ENCODE measurements around the gene UVSSA. TPM values are rescaled to one million over a fixed set of nuclear protein-coding genes. Genes with fewer than 3 reads are reported as not detected.

UVSSA gene
- total RNA-seq, 1 donor from 2014 or later, result 22.8 TPM

- DNase-seq (ENCODE audit: low read depth, low spot score), result no peak
- H3K27ac Mint-ChIP-seq (ENCODE audit: unreplicated experiment), result no peak overlapping the region
- H3K4me1 Mint-ChIP-seq, result no peaks in the 10 kb centered on the region
- TF ChIP-seq CTCF (conservative IDR thresholded peaks at IDR 0.05), result no peak
- no peak overlapping the region for H3K4me3 Mint-ChIP-seq
- H3K27me3 Mint-ChIP-seq (ENCODE audit: low read depth), result no peaks in the 10 kb centered on the region
- H3K36me3 Mint-ChIP-seq (ENCODE audit: low read depth), result no peaks in the 10 kb centered on the region
- H3K9me3 Mint-ChIP-seq, result no peaks in the 10 kb centered on the region
Measured at GRCh38 chr4:1362046-1362445, 15.0 kb downstream of the UVSSA start.

GRCh38 chr4:1362521-1362920, 15.5 kb downstream of the UVSSA start:
- Mint-ChIP-seq H3K36me3 (ENCODE audit: low read depth) (no peaks in the 10 kb centered on the region), H3K27ac (ENCODE audit: unreplicated experiment) (no peak overlapping the region), H3K27me3 (ENCODE audit: low read depth) (no peaks in the 10 kb centered on the region), H3K4me1 (no peaks in the 10 kb centered on the region), H3K4me3 (no peak overlapping the region), H3K9me3 (no peaks in the 10 kb centered on the region)
- TF ChIP-seq CTCF (conservative IDR thresholded peaks at IDR 0.05), result no peak
- DNase-seq (ENCODE audit: low read depth, low spot score), result no peak

- H3K36me3 Mint-ChIP-seq (ENCODE audit: low read depth), result no peaks in the 10 kb centered on the region
Measured at GRCh38 chr4:1363513-1363912, 16.5 kb downstream of the UVSSA start.

GRCh38 chr4:1364217-1364616, 17.2 kb downstream of the UVSSA start:
- Mint-ChIP-seq H3K36me3 (ENCODE audit: low read depth) (no peaks in the 10 kb centered on the region), H3K4me1 (peaks cover under 1% of the 10 kb centered on the region), H3K27ac (ENCODE audit: unreplicated experiment) (no peak overlapping the region), H3K9me3 (no peaks in the 10 kb centered on the region), H3K4me3 (no peak overlapping the region), H3K27me3 (ENCODE audit: low read depth) (no peaks in the 10 kb centered on the region)
- no peak for DNase-seq (ENCODE audit: low read depth, low spot score)
- no peak for TF ChIP-seq CTCF (conservative IDR thresholded peaks at IDR 0.05)

More at GRCh38 chr4:1363513-1363912, 16.5 kb downstream of the UVSSA start:
- DNase-seq (ENCODE audit: low read depth, low spot score), result no peak
- Mint-ChIP-seq H3K27ac (ENCODE audit: unreplicated experiment) (no peak overlapping the region), H3K27me3 (ENCODE audit: low read depth) (no peaks in the 10 kb centered on the region), H3K9me3 (no peaks in the 10 kb centered on the region), H3K4me3 (no peak overlapping the region), H3K4me1 (no peaks in the 10 kb centered on the region)
- no peak for TF ChIP-seq CTCF (conservative IDR thresholded peaks at IDR 0.05)

GRCh38 chr4:1364748-1365147, 17.7 kb downstream of the UVSSA start:
- Mint-ChIP-seq H3K27ac (ENCODE audit: unreplicated experiment) (no peak overlapping the region), H3K4me1 (peaks cover 6% of the 10 kb centered on the region), H3K9me3 (no peaks in the 10 kb centered on the region), H3K36me3 (ENCODE audit: low read depth) (no peaks in the 10 kb centered on the region), H3K4me3 (no peak overlapping the region), H3K27me3 (ENCODE audit: low read depth) (no peaks in the 10 kb centered on the region)
- DNase-seq (ENCODE audit: low read depth, low spot score), result no peak
- TF ChIP-seq CTCF (conservative IDR thresholded peaks at IDR 0.05), result no peak

All from neural crest cell (in vitro differentiated cells).